ENCODE data around the gene ISYNA1. TPM values are rescaled to one million over a fixed set of nuclear protein-coding genes. Genes with fewer than 3 reads are reported as not detected.

Gene ISYNA1
- total RNA-seq, 1 donor from 2014 or later = 153 TPM

DNA sequence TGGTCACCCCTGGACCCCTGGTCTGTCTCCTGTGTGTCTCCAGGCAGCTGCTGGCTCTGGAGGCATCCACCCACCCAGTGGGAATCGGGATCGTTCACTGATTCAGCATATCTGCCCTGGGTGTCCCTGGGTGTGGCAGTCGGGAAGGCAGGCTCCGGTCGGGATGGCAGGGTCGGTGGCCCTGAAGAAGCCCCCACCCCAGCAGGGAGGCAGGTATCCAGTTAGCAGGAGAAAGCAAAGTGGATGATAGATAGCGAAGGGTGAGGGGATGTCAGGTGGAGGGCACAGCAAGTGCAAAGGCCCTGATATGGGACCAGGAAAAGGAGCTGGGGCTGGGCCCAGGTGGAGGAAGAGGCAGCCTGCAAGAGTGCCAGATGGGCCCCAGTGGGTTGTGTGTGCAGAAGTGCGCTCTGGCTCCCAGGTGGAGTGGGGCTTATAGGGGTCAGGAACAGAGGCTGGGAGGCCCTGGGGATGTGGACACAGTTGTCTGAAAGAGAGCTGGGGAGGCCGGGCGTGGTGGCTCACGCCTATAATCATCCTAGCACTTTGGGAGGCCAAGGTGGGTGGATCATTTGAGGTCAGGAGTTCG is 16.5 kb downstream of the ISYNA1 start:
- no peaks in the 10 kb centered on the region for H3K9me3 ChIP-seq (ENCODE audit: insufficient read depth, low read depth, low read length)
- H3K4me3 ChIP-seq (ENCODE audit: insufficient read depth, low read depth, low read length) = no peak overlapping the region
- H3K27ac ChIP-seq (ENCODE audit: low read depth, low read length) = no peak overlapping the region
- no peaks in the 10 kb centered on the region for H3K27me3 ChIP-seq (ENCODE audit: insufficient read depth, low read length)
- H3K27me3 Mint-ChIP-seq (ENCODE audit: low read depth, unreplicated experiment) = no peaks in the 10 kb centered on the region
- DNase-seq (ENCODE audit: low read depth) (no peak), FAIRE-seq (no peak)
- peak overlapping the region; percentile 87 for H3K4me3 Mint-ChIP-seq (ENCODE audit: unreplicated experiment)
- TF ChIP-seq, protein P1, sequence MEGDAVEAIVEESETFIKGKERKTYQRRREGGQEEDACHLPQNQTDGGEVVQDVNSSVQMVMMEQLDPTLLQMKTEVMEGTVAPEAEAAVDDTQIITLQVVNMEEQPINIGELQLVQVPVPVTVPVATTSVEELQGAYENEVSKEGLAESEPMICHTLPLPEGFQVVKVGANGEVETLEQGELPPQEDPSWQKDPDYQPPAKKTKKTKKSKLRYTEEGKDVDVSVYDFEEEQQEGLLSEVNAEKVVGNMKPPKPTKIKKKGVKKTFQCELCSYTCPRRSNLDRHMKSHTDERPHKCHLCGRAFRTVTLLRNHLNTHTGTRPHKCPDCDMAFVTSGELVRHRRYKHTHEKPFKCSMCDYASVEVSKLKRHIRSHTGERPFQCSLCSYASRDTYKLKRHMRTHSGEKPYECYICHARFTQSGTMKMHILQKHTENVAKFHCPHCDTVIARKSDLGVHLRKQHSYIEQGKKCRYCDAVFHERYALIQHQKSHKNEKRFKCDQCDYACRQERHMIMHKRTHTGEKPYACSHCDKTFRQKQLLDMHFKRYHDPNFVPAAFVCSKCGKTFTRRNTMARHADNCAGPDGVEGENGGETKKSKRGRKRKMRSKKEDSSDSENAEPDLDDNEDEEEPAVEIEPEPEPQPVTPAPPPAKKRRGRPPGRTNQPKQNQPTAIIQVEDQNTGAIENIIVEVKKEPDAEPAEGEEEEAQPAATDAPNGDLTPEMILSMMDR (IDR thresholded peaks at IDR 0.05; ENCODE audit: insufficient read depth, low read depth, low read length) = no peak
- TF ChIP-seq EZH2 (IDR thresholded peaks at IDR 0.05; ENCODE audit: insufficient read depth, low read length) = no peak
- H3K9ac ChIP-seq (ENCODE audit: low read length) = peak overlapping the region; percentile 10
- H3K4me1 Mint-ChIP-seq (ENCODE audit: low read depth, unreplicated experiment) = peaks cover 3% of the 10 kb centered on the region
- peak overlapping the region; percentile 58 for H3K27ac Mint-ChIP-seq (ENCODE audit: unreplicated experiment)
- peaks cover 60% of the 10 kb centered on the region for H4K20me1 ChIP-seq (ENCODE audit: insufficient read depth, low read length)
- H3K36me3 Mint-ChIP-seq (ENCODE audit: low read depth, unreplicated experiment) = peaks cover 4% of the 10 kb centered on the region
- peak overlapping the region; percentile 95 for H3K4me2 ChIP-seq (ENCODE audit: low read length)
- no peak overlapping the region for H2AFZ ChIP-seq (ENCODE audit: low read depth, low read length)
- peaks cover 67% of the 10 kb centered on the region for H3K79me2 ChIP-seq (ENCODE audit: insufficient read depth, low read length)
- peaks cover 43% of the 10 kb centered on the region for H3K4me1 ChIP-seq (ENCODE audit: insufficient read depth, low read length)
- H3K9me3 Mint-ChIP-seq (ENCODE audit: unreplicated experiment) = no peaks in the 10 kb centered on the region
- H3K36me3 ChIP-seq (ENCODE audit: insufficient read depth, low read length) = no peaks in the 10 kb centered on the region

- H3K27ac Mint-ChIP-seq (ENCODE audit: unreplicated experiment) = peak overlapping the region; percentile 58
- no peaks in the 10 kb centered on the region for H3K9me3 Mint-ChIP-seq (ENCODE audit: unreplicated experiment)
- Histone ChIP-seq H2AFZ (ENCODE audit: low read depth, low read length) (no peak overlapping the region), H4K20me1 (ENCODE audit: insufficient read depth, low read length) (peaks cover 56% of the 10 kb centered on the region), H3K36me3 (ENCODE audit: insufficient read depth, low read length) (no peaks in the 10 kb centered on the region), H3K79me2 (ENCODE audit: insufficient read depth, low read length) (peaks cover 62% of the 10 kb centered on the region), H3K27ac (ENCODE audit: low read depth, low read length) (no peak overlapping the region), H3K4me2 (ENCODE audit: low read length) (peak overlapping the region; percentile 95), H3K4me1 (ENCODE audit: insufficient read depth, low read length) (peaks cover 43% of the 10 kb centered on the region), H3K4me3 (ENCODE audit: insufficient read depth, low read depth, low read length) (peak overlapping the region; percentile 70), H3K27me3 (ENCODE audit: insufficient read depth, low read length) (no peaks in the 10 kb centered on the region), H3K9me3 (ENCODE audit: insufficient read depth, low read depth, low read length) (no peaks in the 10 kb centered on the region), H3K9ac (ENCODE audit: low read length) (peak overlapping the region; percentile 83)
- peaks cover 4% of the 10 kb centered on the region for H3K36me3 Mint-ChIP-seq (ENCODE audit: low read depth, unreplicated experiment)
- peaks cover 4% of the 10 kb centered on the region for H3K4me1 Mint-ChIP-seq (ENCODE audit: low read depth, unreplicated experiment)
- DNase-seq (ENCODE audit: low read depth) = no peak
- TF ChIP-seq, protein P1 (IDR thresholded peaks at IDR 0.05; ENCODE audit: insufficient read depth, low read depth, low read length) = no peak
- no peak for TF ChIP-seq EZH2 (IDR thresholded peaks at IDR 0.05; ENCODE audit: insufficient read depth, low read length)
- peak overlapping the region; percentile 87 for H3K4me3 Mint-ChIP-seq (ENCODE audit: unreplicated experiment)
- no peaks in the 10 kb centered on the region for H3K27me3 Mint-ChIP-seq (ENCODE audit: low read depth, unreplicated experiment)
- no peak for FAIRE-seq
These were observed 17.0 kb downstream of the ISYNA1 start for GRCh38 chr19:18420930-18421329.

All from astrocyte (in vitro differentiated cells and primary cell).